Trophoblast cell (in vitro differentiated cells and primary cell): Measurements from ENCODE around the gene SSBP3.

Source experiments
- DNase-seq, 2 donors: peaks; one replicate each; pipeline ENCODE4 v3.0.0-alpha.2; 2016
- H2AFZ ChIP-seq: 2 replicates; pipeline ENCODE4 v1.6.1; 2013; ENCODE audit warnings: low read length, moderate library complexity, mild to moderate bottlenecking; ENCODE audit not compliant: insufficient read depth, poor library complexity
- H2AK5ac ChIP-seq: 2 replicates; pipeline ENCODE4 v1.6.1; 2013; ENCODE audit warnings: mild to moderate bottlenecking, low read length
- H2BK120ac ChIP-seq: 2 replicates; pipeline ENCODE4 v1.6.1; 2013; ENCODE audit warnings: low read length, mild to moderate bottlenecking, moderate library complexity; ENCODE audit not compliant: insufficient read depth, poor library complexity
- H2BK12ac ChIP-seq: 2 replicates; pipeline ENCODE4 v1.6.1; 2013; ENCODE audit warnings: mild to moderate bottlenecking, low read length, moderate library complexity
- H2BK5ac ChIP-seq: 2 replicates; pipeline ENCODE4 v1.6.1; 2013; ENCODE audit warnings: low read length, low read depth, moderate library complexity, mild to moderate bottlenecking; ENCODE audit not compliant: poor library complexity
- H3K14ac ChIP-seq: 2 replicates; pipeline ENCODE4 v1.6.1; 2013; ENCODE audit warnings: mild to moderate bottlenecking, low read length
- H3K18ac ChIP-seq: 2 replicates; pipeline ENCODE4 v1.6.1; 2013; ENCODE audit warnings: mild to moderate bottlenecking, low read length
- H3K23ac ChIP-seq: 2 replicates; pipeline ENCODE4 v1.6.1; 2013; ENCODE audit warnings: low read length
- H3K27ac ChIP-seq: 2 replicates; pipeline ENCODE4 v1.5.1; 2013; ENCODE audit warnings: low read depth, mild to moderate bottlenecking, inconsistent platforms, low read length, moderate library complexity
- H3K27me3 ChIP-seq: 2 replicates; pipeline ENCODE4 v1.6.1; 2013; ENCODE audit warnings: inconsistent platforms, mild to moderate bottlenecking, low read length, moderate library complexity; ENCODE audit not compliant: insufficient read depth
- H3K36me3 ChIP-seq, 2 experiments: 1 replicate in 1 of 2; 2 replicates in 1 of 2; pipeline ENCODE4 v1.6.1; 2013; ENCODE audit warnings: low read length in 2 of 2, mild to moderate bottlenecking in 2 of 2, moderate library complexity in 1 of 2; ENCODE audit not compliant: insufficient read depth in 2 of 2, control insufficient read depth in 1 of 2
- H3K4ac ChIP-seq: 2 replicates; pipeline ENCODE4 v1.6.1; 2013; ENCODE audit warnings: low read depth, mild to moderate bottlenecking, low read length, moderate library complexity
- H3K4me1 ChIP-seq, 2 experiments: 1 replicate in 1 of 2; 2 replicates in 1 of 2; pipeline ENCODE4 v1.6.1; 2013; ENCODE audit warnings: low read length in 2 of 2, mild to moderate bottlenecking in 2 of 2, moderate library complexity in 1 of 2; ENCODE audit not compliant: insufficient read depth in 2 of 2, control insufficient read depth in 1 of 2
- H3K4me2 ChIP-seq: 2 replicates; pipeline ENCODE4 v1.6.1; 2013; ENCODE audit warnings: inconsistent platforms, mild to moderate bottlenecking, low read length, moderate library complexity
- H3K4me3 ChIP-seq: 2 replicates; pipeline ENCODE4 v1.5.1; 2013; ENCODE audit warnings: mild to moderate bottlenecking, low read depth, low read length, inconsistent platforms
- H3K79me1 ChIP-seq: one replicate; pipeline ENCODE4 v1.6.1; 2013; ENCODE audit warnings: low read length
- H3K79me2 ChIP-seq: 2 replicates; pipeline ENCODE4 v1.6.1; 2013; ENCODE audit warnings: low read length, mild to moderate bottlenecking; ENCODE audit not compliant: control insufficient read depth, insufficient read depth, poor library complexity
- H3K9ac ChIP-seq: 2 replicates; pipeline ENCODE4 v1.6.1; 2013; ENCODE audit warnings: mild to moderate bottlenecking, low read length
- H3K9me3 ChIP-seq: 2 replicates; pipeline ENCODE4 v1.6.1; 2013; ENCODE audit warnings: low read depth, mild to moderate bottlenecking, control low read depth, inconsistent platforms, low read length; ENCODE audit not compliant: insufficient read depth
- H4K12ac ChIP-seq: 2 replicates; pipeline ENCODE4 v1.6.1; 2013; ENCODE audit warnings: low read depth, mild to moderate bottlenecking, low read length, moderate library complexity
- H4K8ac ChIP-seq: 2 replicates; pipeline ENCODE4 v1.6.1; 2013; ENCODE audit warnings: low read depth, mild to moderate bottlenecking, low read length, moderate library complexity
- H4K91ac ChIP-seq: one replicate; pipeline ENCODE4 v1.6.1; 2013; ENCODE audit warnings: low read depth, mild to moderate bottlenecking, low read length, moderate library complexity
- WGBS: extraction: QIAGEN DNeasy Blood & Tissue Kit; methylation state at CpG from one replicate; pipeline ENCODE4 v1.1.7; 2013; ENCODE audit warnings: missing lambda C conversion rate; ENCODE audit not compliant: insufficient read length, insufficient coverage; ENCODE audit errors: extremely low coverage; 5-methylcytosine and 5-hydroxymethylcytosine counted together

SSBP3 gene

DNA sequence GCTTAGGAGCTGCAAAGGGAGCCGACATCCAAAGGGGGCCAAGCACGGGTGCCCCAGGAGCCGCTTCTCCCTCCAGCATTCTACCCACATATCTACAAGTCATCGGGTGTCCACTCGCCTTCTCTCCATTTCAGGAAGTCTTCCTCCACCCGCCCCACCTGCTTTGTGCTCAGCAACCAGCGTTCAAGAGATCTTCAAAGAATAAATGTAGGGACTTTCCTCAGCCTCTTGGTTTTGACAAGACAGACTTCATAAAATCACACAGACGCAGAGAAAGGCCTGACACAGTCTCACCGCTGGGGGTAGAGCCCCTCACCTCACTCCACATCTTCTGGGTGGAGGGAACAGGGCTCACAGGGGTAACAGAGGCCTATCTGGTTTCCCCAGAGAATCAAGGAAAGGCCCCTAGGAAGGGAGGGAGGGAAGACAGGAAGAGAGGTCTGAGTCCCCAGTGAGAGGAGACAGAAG is 49.5 kb downstream of the SSBP3 start:
- Histone ChIP-seq H3K23ac (no peak overlapping the region), H3K14ac (no peak overlapping the region), H3K27ac (no peak overlapping the region), H3K36me3 (peaks cover 18 to 24% of the 10 kb centered on the region in 2 experiments), H3K4me3 (no peak overlapping the region), H3K4me1 (peaks cover 35 to 42% of the 10 kb centered on the region in 2 experiments), H3K18ac (peak overlapping the region; percentile 30), H2BK12ac (no peak overlapping the region), H3K27me3 (no peaks in the 10 kb centered on the region), H3K4ac (no peak overlapping the region), H3K4me2 (no peak overlapping the region), H4K12ac (no peak overlapping the region), H2AK5ac (no peak overlapping the region), H3K79me1 (peaks cover 4% of the 10 kb centered on the region), H4K8ac (no peak overlapping the region), H2BK120ac (no peak overlapping the region), H2AFZ (peak overlapping the region; percentile 24), H3K9me3 (peaks cover 1% of the 10 kb centered on the region), H3K9ac (no peak overlapping the region), H3K79me2 (peaks cover 1% of the 10 kb centered on the region), H2BK5ac (no peak overlapping the region), H4K91ac (no peak overlapping the region)
- WGBS = no CpG with 5 or more reads among the region's 9 CpGs
- DNase-seq = no peak

- no peak overlapping the region for H3K4me2 ChIP-seq
- H3K27me3 ChIP-seq = no peaks in the 10 kb centered on the region
- H3K79me2 ChIP-seq = peaks cover 1% of the 10 kb centered on the region
- no peak overlapping the region for H3K23ac ChIP-seq
- H3K9me3 ChIP-seq = peaks cover 1% of the 10 kb centered on the region
- H4K12ac ChIP-seq = no peak overlapping the region
- H3K18ac ChIP-seq = peak overlapping the region; percentile 30
- H3K4me1 ChIP-seq = peaks cover 35 to 42% of the 10 kb centered on the region in 2 experiments
- H2AFZ ChIP-seq = peak overlapping the region; percentile 18
- no CpG with 5 or more reads among the region's 31 CpGs for WGBS
- H4K91ac ChIP-seq = no peak overlapping the region
- H3K4ac ChIP-seq = peak overlapping the region; percentile 9
- H3K36me3 ChIP-seq = peaks cover 18 to 24% of the 10 kb centered on the region in 2 experiments
- H2BK12ac ChIP-seq = no peak overlapping the region
- H2AK5ac ChIP-seq = no peak overlapping the region
- H3K9ac ChIP-seq = no peak overlapping the region
- peaks cover 4% of the 10 kb centered on the region for H3K79me1 ChIP-seq
- H3K14ac ChIP-seq = peak overlapping the region; percentile 13
- DNase-seq = no peak
- H2BK5ac ChIP-seq = no peak overlapping the region
- no peak overlapping the region for H3K27ac ChIP-seq
- no peak overlapping the region for H4K8ac ChIP-seq
- no peak overlapping the region for H2BK120ac ChIP-seq
- H3K4me3 ChIP-seq = no peak overlapping the region
These were observed 50.1 kb downstream of the SSBP3 start for GRCh38 chr1:54355931-54356679.

DNA sequence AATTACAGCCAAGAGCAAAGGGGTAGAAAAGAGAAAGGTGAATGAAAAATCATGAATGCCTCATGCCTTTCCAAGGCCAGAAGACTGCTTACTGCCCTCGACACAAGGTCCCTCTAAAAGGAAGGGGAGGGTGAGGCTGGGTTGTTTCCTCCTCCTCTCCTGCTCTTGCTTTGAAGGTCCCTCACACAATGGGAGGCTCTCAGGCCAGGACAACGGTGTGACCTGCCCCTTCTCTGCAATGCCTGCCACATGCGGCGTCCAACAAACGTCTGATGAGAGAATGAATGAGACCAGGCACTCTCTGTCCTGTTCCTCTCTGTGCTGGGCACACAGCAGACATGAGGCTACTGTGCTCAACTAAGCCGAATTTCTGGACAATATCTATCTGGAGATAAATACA is 51.3 kb downstream of the SSBP3 start:
- Histone ChIP-seq H3K4me1 (peaks cover 35 to 42% of the 10 kb centered on the region in 2 experiments), H3K23ac (no peak overlapping the region), H3K4me3 (no peak overlapping the region), H3K4me2 (no peak overlapping the region), H4K12ac (no peak overlapping the region), H3K9me3 (peaks cover 1% of the 10 kb centered on the region), H3K79me1 (peaks cover 4% of the 10 kb centered on the region), H3K36me3 (peaks cover 18 to 25% of the 10 kb centered on the region in 2 experiments), H3K27me3 (no peaks in the 10 kb centered on the region), H2AFZ (no peak overlapping the region), H4K8ac (no peak overlapping the region), H2BK12ac (no peak overlapping the region), H2AK5ac (no peak overlapping the region), H3K18ac (no peak overlapping the region), H3K4ac (no peak overlapping the region), H3K14ac (no peak overlapping the region), H3K9ac (no peak overlapping the region), H2BK120ac (no peak overlapping the region), H3K27ac (no peak overlapping the region), H4K91ac (no peak overlapping the region), H2BK5ac (no peak overlapping the region), H3K79me2 (peaks cover 1% of the 10 kb centered on the region)
- no peak for DNase-seq
- whole genome bisulfite sequencing = no CpG with 5 or more reads among the region's 6 CpGs

GRCh38 chr1:54353959-54354358 is 52.2 kb downstream of the SSBP3 start:
- Histone ChIP-seq H3K23ac (no peak overlapping the region), H3K4me3 (no peak overlapping the region), H3K4me1 (peaks cover 35 to 42% of the 10 kb centered on the region in 2 experiments), H4K91ac (no peak overlapping the region), H3K27me3 (no peaks in the 10 kb centered on the region), H3K9me3 (peaks cover 1% of the 10 kb centered on the region), H2AFZ (no peak overlapping the region), H4K8ac (no peak overlapping the region), H4K12ac (no peak overlapping the region), H3K36me3 (peaks cover 20 to 23% of the 10 kb centered on the region in 2 experiments), H3K18ac (no peak overlapping the region), H3K4me2 (peak overlapping the region; percentile 4), H3K79me1 (peaks cover 4% of the 10 kb centered on the region), H3K14ac (no peak overlapping the region), H2AK5ac (no peak overlapping the region), H2BK120ac (no peak overlapping the region), H2BK5ac (no peak overlapping the region), H3K27ac (peak overlapping the region; percentile 22), H3K9ac (no peak overlapping the region), H3K4ac (no peak overlapping the region), H3K79me2 (peaks cover 1% of the 10 kb centered on the region), H2BK12ac (no peak overlapping the region)
- DNase-seq = peak; percentile 55 to 71
- no CpG with 5 or more reads among the region's 4 CpGs for WGBS
